HG02623 (cell line): ENCODE data around the gene UGT1A9.

ENCODE experiments used
- ATAC-seq: cut with Tn5 transposase; IDR thresholded peaks from one replicate; pipeline ENCODE4 v1.9.1; 2021; ENCODE audit warnings: moderate library complexity; ENCODE audit not compliant: unreplicated experiment

Gene UGT1A9

DNA sequence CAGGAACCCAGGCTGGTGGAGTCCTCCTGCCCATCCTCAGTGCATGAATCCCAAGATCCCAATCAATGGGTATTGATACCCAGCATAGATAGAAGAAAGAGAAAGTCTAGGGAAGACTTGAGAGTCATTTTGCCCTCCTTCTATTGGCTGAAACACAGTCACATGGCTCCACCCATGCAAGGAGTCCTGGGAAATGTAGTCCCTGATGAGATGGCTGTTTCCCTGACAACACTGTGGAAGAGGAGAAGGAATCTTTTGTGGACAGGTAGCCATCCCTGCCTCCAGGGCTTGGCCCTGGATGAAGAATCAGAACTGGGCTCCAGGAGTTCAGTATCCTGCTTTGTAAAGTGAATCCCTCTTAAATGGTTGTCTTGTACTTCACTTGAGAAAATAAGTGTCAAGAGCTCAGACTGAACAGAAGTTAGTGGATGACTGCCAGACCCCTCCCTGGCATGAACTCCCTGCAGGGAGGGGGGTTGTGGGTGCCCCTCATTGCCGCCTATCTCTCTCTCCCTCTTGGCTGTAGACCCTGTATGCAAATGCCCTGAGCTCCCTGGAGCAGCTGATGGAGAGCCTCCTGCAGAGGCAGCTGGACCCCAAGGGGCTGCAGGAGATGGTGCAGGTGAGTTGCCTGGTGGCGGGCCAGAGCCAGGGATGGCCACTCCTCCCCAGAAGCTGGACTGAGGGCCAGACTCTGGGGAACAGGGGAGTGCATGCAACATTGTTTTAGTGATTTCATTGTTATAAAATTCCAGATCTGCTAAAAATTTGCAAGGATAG is 142.5 kb downstream of the UGT1A9 start:
- ATAC-seq = no peak

DNA sequence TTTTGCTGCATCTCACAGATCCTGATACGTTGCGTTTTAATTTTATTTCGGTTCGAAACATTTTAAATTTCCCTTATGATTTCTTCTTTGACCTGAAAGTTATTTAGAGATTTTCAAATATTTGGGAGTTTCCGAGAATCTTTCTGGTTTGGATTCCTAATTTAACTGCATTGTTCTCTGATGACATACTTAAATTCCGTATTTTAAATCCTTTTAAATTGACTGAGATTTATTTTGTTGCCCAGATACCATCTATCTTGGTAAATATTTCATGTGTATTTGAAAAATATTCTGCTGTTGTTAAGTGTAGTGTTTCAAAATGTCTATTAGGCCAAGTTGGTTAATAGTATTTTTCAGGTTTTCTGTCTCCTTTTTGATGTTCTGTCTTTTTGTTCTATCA is 144.2 kb downstream of the UGT1A9 start:
- ATAC-seq = no peak

DNA sequence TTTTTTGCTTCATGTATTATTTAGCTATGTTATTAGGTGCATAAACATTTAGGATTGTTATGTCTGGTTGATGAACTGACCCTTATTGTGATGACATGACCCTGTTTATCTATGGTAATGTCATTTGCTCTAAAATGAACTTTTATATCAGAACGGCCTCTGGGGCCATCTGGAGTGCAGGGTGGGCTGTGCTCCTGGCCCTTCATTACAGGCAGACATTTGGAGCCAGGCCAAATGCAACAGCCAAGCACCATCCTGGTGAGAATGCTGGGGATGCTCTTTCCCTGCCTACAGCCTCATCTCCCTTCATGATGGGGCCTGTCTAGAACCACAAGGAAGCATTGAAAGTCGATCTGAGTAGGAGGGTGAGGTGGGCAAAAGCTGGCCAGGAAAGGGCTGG is 144.6 kb downstream of the UGT1A9 start:
- no peak for ATAC-seq

DNA sequence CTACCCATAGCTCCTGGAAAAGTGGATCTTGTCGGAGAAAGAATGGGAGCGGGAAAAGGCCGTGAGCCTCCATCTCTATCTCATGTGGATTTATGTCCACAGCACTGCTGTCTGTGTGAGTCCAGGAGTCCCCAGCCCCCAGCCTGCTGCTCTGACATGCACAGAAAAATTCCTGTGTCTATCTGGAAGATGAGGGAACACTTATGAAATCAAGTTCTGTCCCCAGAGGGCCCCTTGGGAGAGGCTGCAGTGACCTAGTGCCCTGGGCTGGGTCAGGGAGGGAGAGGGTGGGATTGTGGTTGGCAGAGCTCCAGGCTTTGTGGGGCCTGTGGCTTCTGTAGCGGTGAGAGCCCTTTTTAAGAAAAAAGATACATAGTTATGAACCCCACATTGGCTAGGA is 145.1 kb downstream of the UGT1A9 start:
- no peak for ATAC-seq

DNA sequence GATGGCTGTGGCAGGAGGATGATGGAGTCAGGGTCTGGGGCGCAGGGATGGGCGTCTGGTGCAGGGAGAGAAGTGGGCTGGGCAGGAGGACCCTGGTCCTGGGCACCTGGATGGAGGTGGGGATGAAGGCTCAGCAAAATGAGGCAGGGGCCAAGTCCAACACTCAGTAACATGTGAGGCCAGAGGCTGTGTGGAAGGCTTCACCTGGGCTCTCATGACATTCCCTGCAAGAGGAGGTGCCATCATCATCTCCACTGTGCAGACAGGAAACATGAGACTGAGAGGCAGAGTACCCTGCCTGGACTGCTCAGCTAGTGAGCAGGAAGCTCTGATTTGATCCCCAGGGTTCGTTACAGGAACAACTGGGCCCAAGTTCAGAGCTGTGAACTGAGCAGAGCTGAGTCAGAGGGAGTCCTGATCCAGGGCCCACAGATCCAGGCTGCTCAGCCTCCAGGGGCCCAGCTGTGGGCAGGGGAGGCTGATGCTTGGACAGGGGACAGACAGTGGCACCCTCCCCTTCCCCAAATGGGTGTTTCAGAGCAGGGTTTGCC is 145.7 kb downstream of the UGT1A9 start:
- no peak for ATAC-seq

DNA sequence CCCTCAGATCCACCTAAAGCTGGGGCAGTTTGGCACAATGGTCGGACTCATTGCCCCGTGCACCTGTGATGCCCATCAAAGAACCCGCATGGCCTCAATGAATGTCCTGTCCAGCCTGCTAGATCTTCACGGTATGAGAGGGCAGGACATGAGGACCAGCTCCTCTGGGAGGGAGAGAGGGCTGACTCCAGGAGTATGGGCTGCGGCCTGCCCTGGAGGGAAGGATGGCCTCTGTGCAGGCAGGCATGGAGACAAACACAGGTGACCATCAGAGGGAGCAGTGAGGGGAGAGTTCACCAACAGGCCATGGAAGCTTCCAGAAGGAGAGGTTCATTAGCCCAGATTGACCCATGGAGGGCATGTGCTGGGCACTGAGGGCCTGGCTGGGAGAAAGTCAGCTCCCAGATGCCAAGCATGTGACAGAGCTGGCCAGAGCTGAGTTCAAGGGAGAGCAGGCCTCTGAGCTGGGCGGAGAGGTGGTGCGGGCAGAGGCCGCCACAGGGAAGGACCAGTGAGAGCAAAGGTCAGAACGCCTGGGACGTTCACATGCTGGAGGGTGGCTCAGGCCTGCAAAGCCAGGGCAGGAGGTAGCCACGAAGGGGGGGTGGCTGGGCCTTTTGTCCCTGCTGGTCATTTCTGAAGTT is 146.4 kb downstream of the UGT1A9 start:
- no peak for ATAC-seq

DNA sequence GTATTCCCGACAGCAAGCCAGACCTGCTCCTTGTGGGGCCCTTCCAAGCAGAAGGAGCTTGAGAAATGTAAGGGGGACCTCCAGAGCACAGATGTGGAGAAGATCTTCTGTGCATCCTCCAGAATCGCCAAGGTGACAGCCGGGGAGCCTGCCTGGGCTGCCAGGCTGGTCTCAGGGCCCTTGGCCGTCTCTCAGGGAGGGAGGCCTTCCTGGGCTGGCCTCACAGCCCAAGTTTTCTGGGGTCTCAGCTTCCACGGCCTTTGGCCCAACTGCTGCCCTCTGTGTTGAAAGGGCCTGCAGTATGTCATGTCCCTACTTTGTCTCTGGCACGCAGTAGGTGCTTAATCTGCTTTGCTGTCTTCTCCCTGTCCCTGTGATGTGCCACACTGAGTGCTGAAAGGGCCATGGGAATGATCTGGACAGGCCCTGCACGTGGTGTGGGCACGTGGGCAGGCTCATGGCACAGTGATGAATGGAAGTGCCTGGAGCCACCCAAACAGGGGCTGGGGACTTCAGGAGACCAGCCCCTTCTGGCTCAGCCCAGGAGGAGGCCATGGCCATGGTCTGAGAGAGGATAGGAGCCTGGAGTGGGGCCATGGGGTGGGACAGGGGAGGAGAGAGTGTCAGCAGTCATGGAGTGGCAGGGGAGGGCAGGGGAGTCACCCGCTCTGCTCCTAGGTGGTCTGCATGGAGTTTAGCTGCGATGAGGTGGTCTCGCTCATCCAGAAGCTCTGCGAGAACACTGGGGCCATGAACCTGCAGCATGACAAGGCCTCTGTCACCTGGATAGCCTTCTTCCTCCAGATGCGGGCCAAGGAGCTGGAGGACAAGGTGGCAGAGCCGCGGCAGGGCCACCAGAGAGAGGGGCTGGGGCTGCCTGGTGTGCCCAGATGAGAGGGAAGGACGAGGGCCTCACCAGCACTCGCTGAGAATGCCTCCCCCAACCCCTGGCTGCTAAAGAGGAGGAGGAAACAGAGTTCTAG is 147.2 kb downstream of the UGT1A9 start:
- ATAC-seq = no peak

DNA sequence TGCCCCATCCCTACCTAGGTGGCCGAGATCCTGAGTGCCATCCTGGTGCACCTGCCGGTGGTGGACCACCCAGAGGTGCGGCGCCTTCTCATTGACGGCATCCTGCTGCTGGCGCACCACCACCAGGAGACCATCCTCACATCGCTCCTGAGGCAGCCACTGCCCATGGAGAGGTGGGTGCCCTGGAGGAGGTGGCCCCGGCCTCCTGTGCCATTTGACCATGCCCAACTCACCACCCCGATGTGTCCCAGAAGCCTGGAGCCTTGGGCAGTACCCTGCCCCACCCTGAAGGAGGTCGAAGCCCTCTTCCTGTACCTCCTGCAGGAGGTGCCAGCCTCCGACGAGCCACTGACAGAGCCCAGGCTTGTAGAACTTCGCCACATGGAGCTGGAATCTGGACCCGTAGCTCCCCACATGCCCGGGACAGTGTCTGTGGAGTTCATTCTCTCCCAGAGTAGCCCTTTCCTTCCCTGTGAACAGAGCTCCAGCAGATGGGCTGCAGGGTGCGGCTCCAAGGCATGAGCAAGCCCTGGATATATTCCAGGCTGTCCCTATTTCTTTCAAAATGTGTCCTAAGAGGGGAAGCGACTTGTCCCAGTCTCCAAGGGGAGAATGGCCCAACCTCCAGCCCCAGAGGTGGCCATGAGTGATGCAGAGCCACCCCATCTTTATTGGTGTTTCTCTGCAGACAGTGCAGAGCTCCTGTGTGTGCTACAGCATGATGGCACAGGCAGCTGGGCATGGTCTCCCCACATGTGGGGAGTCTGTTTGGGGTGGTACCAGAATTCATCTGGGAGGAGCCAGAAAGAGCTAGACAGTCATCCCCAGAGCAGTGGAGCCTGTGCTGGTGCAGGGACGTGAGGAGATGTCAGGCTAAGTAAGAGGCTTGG is 148.4 kb downstream of the UGT1A9 start:
- ATAC-seq = no peak

DNA sequence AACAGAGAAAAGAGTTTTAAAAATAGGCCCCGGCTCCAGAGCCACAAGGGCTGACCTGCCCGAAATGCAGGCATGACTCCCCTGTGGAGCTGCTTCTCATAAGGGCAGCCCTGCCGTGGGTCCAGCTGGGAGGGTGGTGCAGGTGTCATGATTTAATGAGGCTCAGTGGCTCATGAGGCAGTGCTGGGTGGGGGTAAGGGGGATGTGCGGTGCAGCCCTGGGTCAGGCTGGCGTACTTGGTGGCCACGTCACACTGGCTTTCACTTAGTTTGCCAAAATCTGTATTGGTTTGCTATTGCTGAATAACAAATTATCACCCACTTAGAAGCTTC is 149.0 kb downstream of the UGT1A9 start:
- no peak for ATAC-seq

DNA sequence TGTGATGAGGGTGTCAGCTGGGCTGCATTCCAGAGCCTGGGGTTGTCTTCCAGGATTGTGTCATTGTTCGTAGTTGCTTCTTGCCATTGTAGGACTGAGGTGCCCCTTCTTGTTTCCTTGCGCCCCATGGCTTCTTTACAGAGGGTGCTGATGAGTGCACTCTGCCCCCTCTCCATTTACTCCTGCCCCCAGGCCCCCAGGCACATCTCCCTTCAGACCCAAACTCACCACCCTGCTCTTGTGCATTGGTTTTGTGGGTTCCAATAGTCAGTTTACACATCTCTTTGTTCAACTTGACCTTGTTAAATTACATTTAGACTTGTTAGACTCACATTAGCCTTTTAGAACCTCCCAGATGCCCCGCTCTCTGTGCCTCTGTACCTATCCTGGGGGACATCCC is 149.5 kb downstream of the UGT1A9 start:
- ATAC-seq = no peak

DNA sequence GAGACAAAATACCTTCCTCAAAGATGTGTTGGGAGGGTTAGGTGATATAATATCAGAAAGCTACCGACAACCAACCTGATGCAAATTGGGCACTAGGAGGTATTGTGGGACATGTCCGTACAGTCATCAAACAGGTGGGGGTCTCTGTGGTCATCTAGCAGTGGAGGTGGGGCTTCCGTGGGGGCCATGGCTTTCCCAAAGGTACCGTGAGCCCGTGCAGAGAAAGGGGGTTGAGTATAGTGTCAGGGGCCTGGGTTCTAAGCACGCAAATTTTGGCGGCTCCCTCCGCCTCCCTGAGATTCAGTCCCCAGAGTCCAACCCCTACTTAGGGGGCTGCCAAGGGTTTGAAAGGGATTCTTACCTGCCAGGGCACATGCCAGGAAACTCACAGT is 150.0 kb downstream of the UGT1A9 start:
- no peak for ATAC-seq

DNA sequence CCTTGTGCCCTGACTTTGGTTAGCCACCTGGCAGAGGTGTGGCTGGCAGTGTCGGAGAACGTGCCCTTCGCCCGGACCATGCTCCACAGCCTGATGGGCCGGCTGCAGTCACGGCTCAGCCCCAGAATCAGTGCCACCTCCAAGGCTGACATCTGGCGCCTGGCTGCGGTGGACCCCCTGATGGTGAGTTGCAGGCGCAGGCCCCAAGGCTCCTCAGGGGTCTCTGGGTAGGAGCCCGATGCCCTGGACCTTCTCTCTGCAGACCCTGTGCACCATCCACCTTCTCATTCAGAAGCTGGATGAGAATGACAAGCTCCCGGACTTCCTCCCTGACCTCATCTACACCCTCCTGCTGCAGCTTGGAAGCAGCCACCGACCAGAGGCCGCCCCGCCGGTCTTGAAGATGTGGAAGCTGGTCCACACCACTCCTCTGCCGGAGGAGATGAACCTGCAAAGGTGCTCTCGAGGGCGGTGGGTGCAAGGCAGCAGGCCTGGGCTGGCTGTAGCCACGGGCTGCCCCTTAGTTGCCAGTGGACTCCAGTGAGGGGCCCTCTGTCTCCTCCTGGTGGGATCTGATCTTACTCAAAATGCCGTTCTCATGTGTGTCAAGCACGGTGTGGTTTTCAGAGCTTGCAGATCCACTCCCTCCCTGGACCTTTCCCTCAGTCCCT is 150.5 kb downstream of the UGT1A9 start:
- ATAC-seq = no peak
